Thyroid gland (tissue), 4 donors: ENCODE measurements around the gene SLC5A11. TPM values are rescaled to one million over a fixed set of nuclear protein-coding genes. Genes with fewer than 3 reads are reported as not detected.

Experiments used
- DNase-seq, 2 donors: peaks; one replicate each; pipeline ENCODE4 v3.0.0-alpha.2; 2019
- H3K27ac ChIP-seq, 3 donors: fragments of 200-600 bp; sonication (generic); 1 replicate in 2 of 3; 2 replicates in 1 of 3; pipeline ENCODE4 v1.5.1; 2016 to 2019; ENCODE audit warnings: mild to moderate bottlenecking in 1 of 3, moderate library complexity in 1 of 3
- H3K27me3 ChIP-seq: fragments of 200-600 bp; sonication (generic); one replicate; pipeline ENCODE4 v1.5.1; 2019
- H3K36me3 ChIP-seq, 2 donors: fragments of 200-600 bp; sonication (generic); one replicate each; pipeline ENCODE4 v1.5.1; 2016 to 2019
- H3K4me1 ChIP-seq, 2 donors: fragments of 200-600 bp; sonication (generic); one replicate each; pipeline ENCODE4 v1.5.1; 2017 to 2019
- H3K4me3 ChIP-seq, 3 donors: fragments of 200-600 bp; sonication (generic); replicated peaks in 1 of 3; 1 replicate in 2 of 3; 2 replicates in 1 of 3; pipeline ENCODE4 v1.5.1; 2016; ENCODE audit warnings: mild to moderate bottlenecking in 1 of 3
- H3K9me3 ChIP-seq: fragments of 200-600 bp; sonication (generic); one replicate; pipeline ENCODE4 v1.5.1; 2017
- POLR2A ChIP-seq, 2 donors: fragments of 450-650 bp; IDR thresholded peaks; one replicate each; pipeline ENCODE4 v1.6.1; 2017; ENCODE audit warnings: antibody characterized with exemption in 2 of 2, mild to moderate bottlenecking in 2 of 2, moderate library complexity in 1 of 2
- WGBS, 2 donors: methylation state at CpG; one replicate each; pipeline ENCODE4 v1.1.5; 2017; 5-methylcytosine and 5-hydroxymethylcytosine counted together
- intact Hi-C: fragments of 100-400 bp; cut with DNase I; formaldehyde crosslinking; loops from one replicate; pipeline ENCODE4 v1.15.1; 2023
- total RNA-seq, 4 donors: library from RNA; depleted of rRNA; stranded (reverse); fragments of >200 nt; gene quantifications; one replicate each; pipeline ENCODE4 v1.2.3, GENCODE V29; 2016
- TF ChIP-seq, protein P1 (sequence below), 6 experiments: fragments of 200-600 bp in 3 of 6; fragments of 450-650 bp in 3 of 6; sonication (generic) in 3 of 6; IDR thresholded peaks; one replicate each; pipeline ENCODE4 v1.5.1; 2016 to 2019; ENCODE audit warnings: antibody characterized with exemption in 6 of 6, mild to moderate bottlenecking in 2 of 6, inconsistent platforms in 1 of 6, moderate library complexity in 1 of 6

The SLC5A11 gene
- total RNA-seq, 4 donors from 2014 or later: 0.22 TPM; not detected in 3

DNA sequence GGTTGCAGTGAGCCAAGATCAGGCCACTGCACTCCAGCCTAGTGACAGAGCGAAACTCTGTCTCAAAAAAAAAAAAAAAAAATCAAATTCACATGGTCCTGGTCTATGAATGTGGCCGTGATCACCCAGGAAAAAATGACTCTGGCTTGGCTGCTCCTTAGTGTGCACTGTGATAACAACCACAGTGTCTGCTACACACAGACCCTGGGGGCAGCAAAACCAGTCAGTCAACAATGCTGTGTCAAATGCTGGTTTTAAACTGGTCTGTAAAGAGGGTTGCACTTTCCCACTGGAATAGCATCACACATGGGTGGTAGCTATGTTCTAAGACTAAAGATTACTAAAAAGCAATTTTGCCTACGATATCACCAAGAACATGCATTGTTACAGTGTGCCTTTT lies 98.4 kb downstream of the SLC5A11 start:
- WGBS, 2 donors: 73 to 75% methylated on average over 3 of the region's 3 CpGs
- no peak overlapping the region for H3K4me3 ChIP-seq
- H3K27me3 ChIP-seq: no peaks in the 10 kb centered on the region
- H3K36me3 ChIP-seq: peaks cover 44 to 49% of the 10 kb centered on the region in 2 donors
- intact Hi-C loops: no loop called here
- no peaks in the 10 kb centered on the region for H3K4me1 ChIP-seq
- TF ChIP-seq POLR2A (IDR thresholded peaks at IDR 0.05): no peak
- TF ChIP-seq, protein P1, sequence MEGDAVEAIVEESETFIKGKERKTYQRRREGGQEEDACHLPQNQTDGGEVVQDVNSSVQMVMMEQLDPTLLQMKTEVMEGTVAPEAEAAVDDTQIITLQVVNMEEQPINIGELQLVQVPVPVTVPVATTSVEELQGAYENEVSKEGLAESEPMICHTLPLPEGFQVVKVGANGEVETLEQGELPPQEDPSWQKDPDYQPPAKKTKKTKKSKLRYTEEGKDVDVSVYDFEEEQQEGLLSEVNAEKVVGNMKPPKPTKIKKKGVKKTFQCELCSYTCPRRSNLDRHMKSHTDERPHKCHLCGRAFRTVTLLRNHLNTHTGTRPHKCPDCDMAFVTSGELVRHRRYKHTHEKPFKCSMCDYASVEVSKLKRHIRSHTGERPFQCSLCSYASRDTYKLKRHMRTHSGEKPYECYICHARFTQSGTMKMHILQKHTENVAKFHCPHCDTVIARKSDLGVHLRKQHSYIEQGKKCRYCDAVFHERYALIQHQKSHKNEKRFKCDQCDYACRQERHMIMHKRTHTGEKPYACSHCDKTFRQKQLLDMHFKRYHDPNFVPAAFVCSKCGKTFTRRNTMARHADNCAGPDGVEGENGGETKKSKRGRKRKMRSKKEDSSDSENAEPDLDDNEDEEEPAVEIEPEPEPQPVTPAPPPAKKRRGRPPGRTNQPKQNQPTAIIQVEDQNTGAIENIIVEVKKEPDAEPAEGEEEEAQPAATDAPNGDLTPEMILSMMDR (IDR thresholded peaks at IDR 0.05): no peak
- H3K27ac ChIP-seq: no peak overlapping the region
- H3K9me3 ChIP-seq: no peaks in the 10 kb centered on the region
- no peak for DNase-seq

DNA sequence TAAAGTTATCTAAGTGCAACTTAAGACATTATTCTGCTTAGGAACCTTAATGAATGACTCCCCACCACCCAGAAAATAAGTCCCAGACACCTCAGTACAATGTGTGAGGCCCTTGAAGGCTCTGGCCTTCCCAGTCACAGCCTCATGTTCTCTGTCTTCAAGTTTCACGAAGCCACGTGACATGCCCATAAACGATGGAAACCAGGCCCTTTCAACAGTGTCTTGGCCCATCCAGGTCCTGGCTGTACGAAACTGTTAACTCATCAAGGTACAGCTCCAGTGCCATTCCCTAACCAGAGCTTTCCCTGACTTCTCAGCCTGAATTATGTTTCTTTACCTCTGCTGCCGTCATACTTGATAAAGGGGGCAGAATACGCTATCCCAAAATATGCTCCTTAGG lies 100.4 kb downstream of the SLC5A11 start:
- no peaks in the 10 kb centered on the region for H3K27me3 ChIP-seq
- H3K27ac ChIP-seq: no peak overlapping the region
- H3K4me3 ChIP-seq: no peak overlapping the region
- H3K4me1 ChIP-seq: no peaks in the 10 kb centered on the region
- H3K9me3 ChIP-seq: no peaks in the 10 kb centered on the region
- H3K36me3 ChIP-seq: peaks cover 25 to 54% of the 10 kb centered on the region in 2 donors
- no peak for DNase-seq
- TF ChIP-seq POLR2A (IDR thresholded peaks at IDR 0.05): no peak
- TF ChIP-seq, protein P1 (IDR thresholded peaks at IDR 0.05): no peak
- 89 to 90% methylated on average over 6 of the region's 6 CpGs for WGBS, 2 donors
- intact Hi-C loops: no loop called here

DNA sequence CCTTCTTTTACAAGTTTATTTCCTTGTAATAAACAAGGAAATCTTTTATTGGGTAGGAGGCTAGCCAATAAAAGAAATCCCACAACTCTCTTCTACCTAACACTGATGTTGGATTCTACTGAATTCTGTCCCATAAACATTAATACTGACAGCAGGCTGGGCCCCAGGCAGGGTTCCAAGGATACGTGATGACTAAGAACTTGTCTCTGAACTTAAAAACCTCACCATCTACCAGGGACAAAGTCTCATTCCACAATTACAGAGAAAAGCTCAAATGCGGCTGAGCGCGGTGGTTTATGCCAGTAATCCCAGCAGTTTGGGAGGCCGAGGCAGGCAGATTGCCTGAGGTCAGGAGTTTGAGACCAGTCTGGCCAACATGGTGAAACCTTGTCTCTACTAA lies 104.5 kb downstream of the SLC5A11 start:
- 92 to 94% methylated on average over 5 of the region's 5 CpGs for WGBS, 2 donors
- H3K27me3 ChIP-seq: no peaks in the 10 kb centered on the region

DNA sequence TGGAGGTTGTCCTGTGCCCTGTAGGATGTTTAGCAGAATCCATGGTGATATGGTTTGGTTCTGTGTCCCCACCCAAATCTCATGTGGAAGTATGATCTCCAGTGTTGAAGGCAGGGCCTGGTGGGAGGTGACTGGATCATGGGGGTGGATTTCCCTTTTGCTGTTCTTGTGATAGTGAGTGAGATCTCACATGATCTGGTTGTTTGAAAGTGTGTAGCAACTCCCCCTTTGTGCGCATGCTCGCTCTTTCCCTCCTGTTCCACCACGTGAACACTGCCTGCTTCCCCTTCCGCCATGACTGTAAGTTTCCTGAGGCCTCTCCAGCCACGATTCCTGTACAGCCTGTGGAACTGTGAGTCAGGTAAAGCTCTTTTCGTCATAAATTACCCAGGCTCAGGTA lies 107.5 kb downstream of the SLC5A11 start:
- 96 to 97% methylated on average over 6 of the region's 6 CpGs for WGBS, 2 donors
- Histone ChIP-seq H3K9me3 (no peaks in the 10 kb centered on the region), H3K4me1 (peaks cover 0 to 3% of the 10 kb centered on the region in 2 donors), H3K36me3 (peaks cover 39 to 44% of the 10 kb centered on the region in 2 donors), H3K4me3 (no peak overlapping the region), H3K27ac (no peak overlapping the region), H3K27me3 (no peaks in the 10 kb centered on the region)
- intact Hi-C loops: no loop called here
- no peak for DNase-seq
- TF ChIP-seq, protein P1 (IDR thresholded peaks at IDR 0.05): no peak
- no peak for TF ChIP-seq POLR2A (IDR thresholded peaks at IDR 0.05)

More for the DNA sequence above, 104.5 kb downstream of the SLC5A11 start:
- no peak for TF ChIP-seq POLR2A (IDR thresholded peaks at IDR 0.05)
- TF ChIP-seq, protein P1 (IDR thresholded peaks at IDR 0.05): no peak
- intact Hi-C loops: no loop called here
- Histone ChIP-seq H3K36me3 (peaks cover 40 to 67% of the 10 kb centered on the region in 2 donors), H3K9me3 (no peaks in the 10 kb centered on the region), H3K4me1 (no peaks in the 10 kb centered on the region), H3K4me3 (no peak overlapping the region), H3K27ac (no peak overlapping the region)
- no peak for DNase-seq

DNA sequence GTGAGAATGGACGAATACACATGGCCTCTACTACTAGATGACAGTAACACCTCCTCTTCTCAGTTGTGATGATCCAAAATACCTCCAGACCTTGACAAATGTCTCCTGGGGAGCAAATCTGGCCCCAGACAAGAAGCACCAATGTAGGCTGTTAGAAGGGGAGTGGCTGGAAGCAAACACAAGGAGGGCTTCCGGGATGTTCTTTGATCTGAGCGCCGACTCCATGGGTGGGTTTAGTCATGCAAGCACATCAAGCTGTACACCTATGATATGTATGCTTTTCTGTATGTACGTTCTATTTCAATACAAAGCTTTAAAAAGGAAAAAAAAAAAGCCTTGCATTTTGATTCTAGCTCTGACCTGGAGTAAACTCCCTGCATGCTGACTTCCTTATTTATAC lies 108.0 kb downstream of the SLC5A11 start:
- 96% methylated on average over 5 of the region's 5 CpGs for WGBS, 2 donors
- TF ChIP-seq, protein P1 (IDR thresholded peaks at IDR 0.05): no peak
- TF ChIP-seq POLR2A (IDR thresholded peaks at IDR 0.05): no peak

More for the DNA sequence above, 108.0 kb downstream of the SLC5A11 start:
- H3K27ac ChIP-seq: no peak overlapping the region
- peaks cover 0 to 3% of the 10 kb centered on the region in 2 donors for H3K4me1 ChIP-seq
- DNase-seq: no peak
- no peak overlapping the region for H3K4me3 ChIP-seq
- peaks cover 39 to 46% of the 10 kb centered on the region in 2 donors for H3K36me3 ChIP-seq
- intact Hi-C loops: no loop called here
- no peaks in the 10 kb centered on the region for H3K27me3 ChIP-seq
- no peaks in the 10 kb centered on the region for H3K9me3 ChIP-seq
